HepG2 (cell line): Measurements from ENCODE around the gene USP25. TPM values are rescaled to one million over a fixed set of nuclear protein-coding genes. Genes with fewer than 3 reads are reported as not detected.

Experiments used
- ATAC-seq: fragments of 200-7000 bp; cut with Tn5 transposase; 3 replicates; pipeline ENCODE4 v1.9.1; 2020; ENCODE audit warnings: mild to moderate bottlenecking, moderate library complexity
- BruUV-seq: library from RNA; stranded (reverse); fragments of 400-500 nt; replicated peaks from 2 replicates; lab custom pipeline; 2021; lab: Mats Ljungman, UMichigan
- CTCF ChIA-PET: fragments of 300-600 bp; formaldehyde crosslinking; extraction: SDS; loops from one replicate; lab custom pipeline; 2021; ENCODE audit warnings: low total read pairs, inconsistent platforms, low intra/inter-chr PET ratio; lab: Yijun Ruan, JAX
- POLR2A ChIA-PET: fragments of 350-600 bp; sonication (Branson Sonifier 250); formaldehyde crosslinking; loops from one replicate; lab custom pipeline; 2020; ENCODE audit warnings: antibody characterized with exemption, inconsistent platforms; lab: Yijun Ruan, JAX
- DNase-seq: peaks from one replicate; pipeline ENCODE4 v3.0.0-alpha.2; 2015; ENCODE audit warnings: low spot score
- FAIRE-seq: peaks from 3 replicates; lab custom pipeline; 2011; peaks lifted over from hg19 to GRCh38; lab: Jason Lieb, UNC
- H2AFZ ChIP-seq: one replicate; pipeline ENCODE4 v1.6.1; 2011; ENCODE audit warnings: low read length, inconsistent platforms
- H3K27ac ChIP-seq: fragments of 300-600 bp; 3 replicates; pipeline ENCODE4 v1.8.0; 2011; ENCODE audit warnings: mixed run types, mild to moderate bottlenecking, mixed read lengths, low read length, inconsistent platforms; ENCODE audit not compliant: insufficient read depth; ENCODE audit errors: extremely low read length
- H3K27me3 ChIP-seq, 2 experiments: fragments of 200-600 bp in 1 of 2; 2 replicates in 1 of 2; 3 replicates in 1 of 2; pipeline versions ENCODE4 v1.6.0 to v1.8.0; 2011; ENCODE audit warnings: low read length in 2 of 2, mild to moderate bottlenecking in 2 of 2, moderate library complexity in 2 of 2, inconsistent platforms in 1 of 2; ENCODE audit not compliant: insufficient read depth in 2 of 2, control insufficient read depth in 1 of 2
- H3K36me3 ChIP-seq, 2 experiments: fragments of 200-600 bp in 1 of 2; replicated peaks in 1 of 2; 2 replicates in 1 of 2; 3 replicates in 1 of 2; pipeline versions ENCODE4 v1.5.1 to v1.8.0; 2011; ENCODE audit warnings: low read length in 2 of 2, inconsistent platforms in 1 of 2; ENCODE audit not compliant: insufficient read depth in 2 of 2, control insufficient read depth in 1 of 2
- H3K4me1 ChIP-seq: 2 replicates; pipeline ENCODE4 v1.5.1; 2012; ENCODE audit warnings: low read length, inconsistent platforms; ENCODE audit not compliant: insufficient read depth
- H3K4me2 ChIP-seq: 2 replicates; pipeline ENCODE4 v1.6.0; 2011; ENCODE audit warnings: low read depth, low read length, inconsistent platforms
- H3K4me3 ChIP-seq, 3 experiments: fragments of 200-600 bp in 1 of 3; sonication (generic), shearing (Covaris generic) in 1 of 3; replicated peaks in 1 of 3; 2 replicates each; pipeline ENCODE4 v1.5.1; 2011 to 2016; ENCODE audit warnings: low read length in 3 of 3, inconsistent platforms in 2 of 3, low read depth in 2 of 3, mild to moderate bottlenecking in 2 of 3, control low read depth in 1 of 3, mixed read lengths in 1 of 3; ENCODE audit not compliant: insufficient read depth in 1 of 3
- H3K79me2 ChIP-seq: one replicate; pipeline ENCODE4 v1.6.1; 2011; ENCODE audit warnings: low read length, inconsistent platforms; ENCODE audit not compliant: insufficient read depth
- H3K9ac ChIP-seq: 2 replicates; pipeline ENCODE4 v1.6.0; 2011; ENCODE audit warnings: mild to moderate bottlenecking, low read depth, low read length, inconsistent platforms; ENCODE audit not compliant: insufficient read depth
- H3K9me3 ChIP-seq: 2 replicates; pipeline ENCODE4 v1.5.1; 2012; ENCODE audit warnings: mild to moderate bottlenecking, low read length
- H4K20me1 ChIP-seq: 2 replicates; pipeline ENCODE4 v1.6.0; 2011; ENCODE audit warnings: inconsistent platforms, mild to moderate bottlenecking, low read length, moderate library complexity; ENCODE audit not compliant: insufficient read depth
- IKZF1 ChIP-seq: fragments of 450-650 bp; IDR thresholded peaks from 2 replicates; pipeline ENCODE4 v1.7.1; 2016
- MAFG ChIP-seq: sonication (generic); formaldehyde crosslinking; IDR thresholded peaks from 2 replicates; pipeline ENCODE4 v1.5.1; 2020; ENCODE audit warnings: mild to moderate bottlenecking, missing genetic modification reagents
- MXD3 ChIP-seq: IDR thresholded peaks from 2 replicates; pipeline ENCODE4 v1.6.1; 2016; ENCODE audit warnings: mild to moderate bottlenecking, missing biosample characterization, missing genetic modification reagents
- NR1H2 ChIP-seq: sonication (generic); formaldehyde crosslinking; IDR thresholded peaks from 2 replicates; pipeline ENCODE4 v1.8.1; 2022; ENCODE audit warnings: low read depth, missing genetic modification reagents, borderline replicate concordance
- NR2F1 ChIP-seq, 2 experiments: fragments of 450-650 bp in 1 of 2; formaldehyde crosslinking in 1 of 2; IDR thresholded peaks; 2 replicates each; pipeline versions ENCODE4 v1.5.0 to v1.6.1; 2016 to 2020; ENCODE audit warnings: mild to moderate bottlenecking in 1 of 2, missing compliant biosample characterization in 1 of 2, missing genetic modification reagents in 1 of 2, moderate library complexity in 1 of 2
- PRPF4 ChIP-seq: fragments of 200-400 bp; formaldehyde crosslinking; IDR thresholded peaks from 2 replicates; pipeline ENCODE4 v1.6.1; 2016; ENCODE audit warnings: low read length, low read depth; ENCODE audit not compliant: poor library complexity, severe bottlenecking
- RXRB ChIP-seq: IDR thresholded peaks from 2 replicates; pipeline ENCODE4 v1.6.1; 2016; ENCODE audit warnings: borderline replicate concordance, missing genetic modification reagents, missing compliant biosample characterization
- ZNF224 ChIP-seq: sonication (generic); formaldehyde crosslinking; IDR thresholded peaks from 2 replicates; pipeline ENCODE4 v1.5.0; 2020; ENCODE audit warnings: mild to moderate bottlenecking, missing genetic modification reagents
- ZNF557 ChIP-seq: sonication (generic); formaldehyde crosslinking; IDR thresholded peaks from 2 replicates; pipeline ENCODE4 v1.4.0; 2020; ENCODE audit warnings: missing genetic modification reagents
- ZNF572 ChIP-seq: sonication (generic); formaldehyde crosslinking; IDR thresholded peaks from 2 replicates; pipeline ENCODE4 v1.5.1; 2020; ENCODE audit warnings: mild to moderate bottlenecking, missing genetic modification reagents
- ZNF670 ChIP-seq: sonication (generic); formaldehyde crosslinking; IDR thresholded peaks from 2 replicates; pipeline ENCODE4 v1.8.0; 2022; ENCODE audit warnings: mild to moderate bottlenecking, missing genetic modification reagents, borderline replicate concordance
- WGBS: methylation state at CpG from one replicate; pipeline ENCODE4 v1.1.6; 2017; ENCODE audit warnings: low lambda C conversion rate; 5-methylcytosine and 5-hydroxymethylcytosine counted together
- in situ Hi-C: cut with HindIII; loops from 2 replicates; pipeline ENCODE4 v1.10.0; 2017; ENCODE audit warnings: low pct_unique_long_range_greater_than_20kb; ENCODE audit not compliant: extremely low pct_ligation_motif_present
- intact Hi-C: fragments of 100-400 bp; cut with micrococcal nuclease; formaldehyde crosslinking; loops from one replicate; pipeline ENCODE4 v1.10.0; 2022; ENCODE audit not compliant: unreplicated experiment
- polyA plus RNA-seq, 8 experiments: library from polyadenylated mRNA; depleted of rRNA in 3 of 8; stranded (reverse) in 7 of 8; unstranded in 1 of 8; fragments of >200 nt; fragmentation: Illumina TruSeq in 4 of 8; extraction: Trizol in 4 of 8; gene quantifications; 2 replicates each; pipeline versions ENCODE4 v1.2.1 to v1.2.3, GENCODE V29; 2011 to 2016; ENCODE audit warnings: low read depth in 4 of 8, missing spikeins in 1 of 8, mixed read lengths in 1 of 8; ENCODE audit not compliant: insufficient read depth in 1 of 8
- total RNA-seq, 5 experiments: library from RNA; depleted of rRNA; stranded (reverse); fragments of >200 nt; fragmentation: Illumina TruSeq; extraction: Trizol; gene quantifications; 2 replicates each; pipeline ENCODE4 v1.2.3, GENCODE V29; 2016; ENCODE audit warnings: low read depth in 1 of 5
- TF ChIP-seq, protein P1 (sequence below): sonication (generic); formaldehyde crosslinking; IDR thresholded peaks from 2 replicates; pipeline ENCODE4 v1.9.0; 2021; ENCODE audit warnings: missing genetic modification reagents, borderline replicate concordance
- TF ChIP-seq, protein P2 (sequence below): sonication (generic); formaldehyde crosslinking; IDR thresholded peaks from 2 replicates; pipeline ENCODE4 v1.4.0; 2020; ENCODE audit warnings: missing genetic modification reagents
- TF ChIP-seq, protein P3 (sequence below): sonication (generic); formaldehyde crosslinking; IDR thresholded peaks from 2 replicates; pipeline ENCODE4 v1.5.0; 2020; ENCODE audit warnings: mild to moderate bottlenecking, low read depth, missing genetic modification reagents, borderline replicate concordance

The USP25 gene
- total and polyA plus RNA-seq, 2 of the 13 experiments (the other 11 are each of a cell fraction or from before 2014, with no cell fraction given), result 12.4 to 26.3 TPM

DNA sequence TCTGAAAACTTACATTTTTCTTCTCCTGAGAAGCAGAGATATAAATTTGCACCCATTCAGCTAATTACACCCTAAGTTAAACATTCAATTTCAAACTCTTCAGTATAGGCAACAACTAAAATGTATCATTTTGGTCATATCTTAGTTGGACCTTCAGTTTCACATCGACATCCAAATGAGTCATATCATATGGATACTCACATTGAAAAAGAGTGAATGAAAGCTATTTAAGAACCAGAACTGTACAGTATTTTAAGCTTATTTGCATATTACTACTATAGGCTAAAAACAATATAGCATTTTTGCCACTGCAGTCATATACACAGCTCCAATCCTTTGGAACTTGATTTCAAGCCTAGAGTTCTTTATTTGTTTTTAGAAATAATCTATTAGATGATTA, 33.6 kb downstream of the USP25 start (continued):
- TF ChIP-seq NR1H2 (CRISPR knock-in tag) (no peak), MXD3 (CRISPR knock-in tag) (no peak), ZNF670 (no peak), ZNF557 (CRISPR knock-in tag) (no peak)
- TF ChIP-seq, protein P1, sequence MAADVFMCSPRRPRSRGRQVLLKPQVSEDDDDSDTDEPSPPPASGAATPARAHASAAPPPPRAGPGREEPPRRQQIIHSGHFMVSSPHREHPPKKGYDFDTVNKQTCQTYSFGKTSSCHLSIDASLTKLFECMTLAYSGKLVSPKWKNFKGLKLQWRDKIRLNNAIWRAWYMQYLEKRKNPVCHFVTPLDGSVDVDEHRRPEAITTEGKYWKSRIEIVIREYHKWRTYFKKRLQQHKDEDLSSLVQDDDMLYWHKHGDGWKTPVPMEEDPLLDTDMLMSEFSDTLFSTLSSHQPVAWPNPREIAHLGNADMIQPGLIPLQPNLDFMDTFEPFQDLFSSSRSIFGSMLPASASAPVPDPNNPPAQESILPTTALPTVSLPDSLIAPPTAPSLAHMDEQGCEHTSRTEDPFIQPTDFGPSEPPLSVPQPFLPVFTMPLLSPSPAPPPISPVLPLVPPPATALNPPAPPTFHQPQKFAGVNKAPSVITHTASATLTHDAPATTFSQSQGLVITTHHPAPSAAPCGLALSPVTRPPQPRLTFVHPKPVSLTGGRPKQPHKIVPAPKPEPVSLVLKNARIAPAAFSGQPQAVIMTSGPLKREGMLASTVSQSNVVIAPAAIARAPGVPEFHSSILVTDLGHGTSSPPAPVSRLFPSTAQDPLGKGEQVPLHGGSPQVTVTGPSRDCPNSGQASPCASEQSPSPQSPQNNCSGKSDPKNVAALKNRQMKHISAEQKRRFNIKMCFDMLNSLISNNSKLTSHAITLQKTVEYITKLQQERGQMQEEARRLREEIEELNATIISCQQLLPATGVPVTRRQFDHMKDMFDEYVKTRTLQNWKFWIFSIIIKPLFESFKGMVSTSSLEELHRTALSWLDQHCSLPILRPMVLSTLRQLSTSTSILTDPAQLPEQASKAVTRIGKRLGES (CRISPR knock-in tag), result no peak

DNA sequence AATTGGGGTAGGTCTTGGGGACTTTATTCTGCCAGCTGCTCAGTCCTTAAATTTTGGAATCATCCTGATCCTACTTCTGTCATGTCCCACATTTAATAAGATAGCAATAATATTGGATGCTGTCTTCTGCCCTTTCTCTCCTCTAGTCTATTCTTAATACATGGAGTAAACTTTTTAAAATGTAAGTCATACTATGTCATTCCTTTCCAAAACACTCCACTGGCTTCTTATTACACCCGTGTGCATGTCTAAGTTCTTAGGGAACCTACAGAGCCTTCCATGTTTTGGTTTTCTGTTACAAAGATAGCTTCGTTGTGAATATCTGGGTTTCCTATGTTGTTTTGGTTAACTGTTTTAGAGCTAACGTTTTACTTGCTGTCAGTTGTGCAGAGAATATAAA, 35.1 kb downstream of the USP25 start:
- H2AFZ ChIP-seq, result no peak overlapping the region
- CTCF ChIA-PET, result no interaction called here
- no peak overlapping the region for H3K27ac ChIP-seq
- BruUV-seq, result no TSS peak
- TF ChIP-seq IKZF1, result no peak
- no peak for TF ChIP-seq RXRB
- TF ChIP-seq PRPF4, result no peak
- TF ChIP-seq ZNF224 (CRISPR knock-in tag), result no peak
- TF ChIP-seq, protein P2, sequence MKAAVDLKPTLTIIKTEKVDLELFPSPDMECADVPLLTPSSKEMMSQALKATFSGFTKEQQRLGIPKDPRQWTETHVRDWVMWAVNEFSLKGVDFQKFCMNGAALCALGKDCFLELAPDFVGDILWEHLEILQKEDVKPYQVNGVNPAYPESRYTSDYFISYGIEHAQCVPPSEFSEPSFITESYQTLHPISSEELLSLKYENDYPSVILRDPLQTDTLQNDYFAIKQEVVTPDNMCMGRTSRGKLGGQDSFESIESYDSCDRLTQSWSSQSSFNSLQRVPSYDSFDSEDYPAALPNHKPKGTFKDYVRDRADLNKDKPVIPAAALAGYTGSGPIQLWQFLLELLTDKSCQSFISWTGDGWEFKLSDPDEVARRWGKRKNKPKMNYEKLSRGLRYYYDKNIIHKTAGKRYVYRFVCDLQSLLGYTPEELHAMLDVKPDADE, result no peak
- no peak for TF ChIP-seq ZNF572
- TF ChIP-seq NR2F1 (CRISPR knock-in tag; IDR thresholded peaks at IDR 0.05), result no peak
- TF ChIP-seq MAFG (CRISPR knock-in tag), result no peak
- TF ChIP-seq, protein P3, sequence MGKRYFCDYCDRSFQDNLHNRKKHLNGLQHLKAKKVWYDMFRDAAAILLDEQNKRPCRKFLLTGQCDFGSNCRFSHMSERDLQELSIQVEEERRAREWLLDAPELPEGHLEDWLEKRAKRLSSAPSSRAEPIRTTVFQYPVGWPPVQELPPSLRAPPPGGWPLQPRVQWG, result no peak
- no peaks in the 10 kb centered on the region for H3K9me3 ChIP-seq
- H3K79me2 ChIP-seq, result peaks cover 21% of the 10 kb centered on the region
- ATAC-seq (no peak), DNase-seq (no peak), FAIRE-seq (no peak)
- no peaks in the 10 kb centered on the region for H3K27me3 ChIP-seq
- H3K4me3 ChIP-seq, result no peak overlapping the region
- H3K4me1 ChIP-seq, result peaks cover 50% of the 10 kb centered on the region
- H3K36me3 ChIP-seq, result peaks cover 0 to 12% of the 10 kb centered on the region in 2 experiments; a peak in 1 of 5 replicates
- H3K4me2 ChIP-seq, result no peak overlapping the region
- no peak overlapping the region for H3K9ac ChIP-seq
- POLR2A ChIA-PET, result no interaction called here
- WGBS, result 95% methylated on average over 3 of the region's 3 CpGs
- intact Hi-C loops, result no loop called here
- in situ Hi-C loops, result no loop called here
- 0 out of 2 replicates have a peak, but pooled peaks cover 2% of the 10 kb centered on the region for H4K20me1 ChIP-seq
